GM12801 (cell line): ENCODE data around the gene THPO.

Experiments
- TF ChIP-seq, protein P1 (sequence below): IDR thresholded peaks from one replicate; pipeline ENCODE4 v1.5.1; 2011; ENCODE audit warnings: control low read depth; ENCODE audit not compliant: insufficient read length; ENCODE audit errors: extremely low read depth

THPO gene

DNA sequence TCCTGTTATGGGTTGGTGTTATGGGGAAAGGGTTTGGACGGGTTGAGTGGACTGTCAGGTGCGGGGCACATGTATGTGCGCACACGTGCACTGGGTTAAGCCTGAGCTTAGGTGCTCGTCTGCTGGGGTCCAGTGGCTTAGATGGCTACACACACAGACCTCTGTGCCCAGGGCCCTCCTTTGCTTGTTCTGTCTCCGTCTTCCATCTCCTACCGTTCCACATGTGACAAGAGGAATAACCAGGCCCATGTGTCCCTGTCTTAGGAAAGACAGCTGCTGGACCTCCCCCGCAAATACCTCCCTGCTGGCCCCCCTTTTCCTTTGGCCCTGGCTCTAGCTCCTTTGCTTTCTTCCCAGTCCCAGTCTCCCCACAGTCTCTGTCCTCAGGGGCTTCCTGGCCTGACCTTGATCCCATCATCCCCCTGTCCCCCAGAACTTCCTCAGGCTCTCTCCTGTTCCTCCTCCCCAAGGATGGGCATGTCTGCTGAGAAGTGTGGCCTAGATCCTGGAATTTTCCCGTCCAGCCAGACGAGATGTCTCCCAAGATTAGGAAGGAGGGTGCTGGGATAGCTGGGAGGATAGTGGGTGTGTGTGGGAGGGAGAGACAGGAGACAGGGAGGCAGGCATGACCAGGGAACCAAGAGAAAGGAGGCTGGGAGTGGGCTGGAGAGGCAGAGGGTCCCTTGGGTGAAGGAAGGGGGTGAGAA lies 797 bp upstream of the THPO start:
- TF ChIP-seq, protein P1, sequence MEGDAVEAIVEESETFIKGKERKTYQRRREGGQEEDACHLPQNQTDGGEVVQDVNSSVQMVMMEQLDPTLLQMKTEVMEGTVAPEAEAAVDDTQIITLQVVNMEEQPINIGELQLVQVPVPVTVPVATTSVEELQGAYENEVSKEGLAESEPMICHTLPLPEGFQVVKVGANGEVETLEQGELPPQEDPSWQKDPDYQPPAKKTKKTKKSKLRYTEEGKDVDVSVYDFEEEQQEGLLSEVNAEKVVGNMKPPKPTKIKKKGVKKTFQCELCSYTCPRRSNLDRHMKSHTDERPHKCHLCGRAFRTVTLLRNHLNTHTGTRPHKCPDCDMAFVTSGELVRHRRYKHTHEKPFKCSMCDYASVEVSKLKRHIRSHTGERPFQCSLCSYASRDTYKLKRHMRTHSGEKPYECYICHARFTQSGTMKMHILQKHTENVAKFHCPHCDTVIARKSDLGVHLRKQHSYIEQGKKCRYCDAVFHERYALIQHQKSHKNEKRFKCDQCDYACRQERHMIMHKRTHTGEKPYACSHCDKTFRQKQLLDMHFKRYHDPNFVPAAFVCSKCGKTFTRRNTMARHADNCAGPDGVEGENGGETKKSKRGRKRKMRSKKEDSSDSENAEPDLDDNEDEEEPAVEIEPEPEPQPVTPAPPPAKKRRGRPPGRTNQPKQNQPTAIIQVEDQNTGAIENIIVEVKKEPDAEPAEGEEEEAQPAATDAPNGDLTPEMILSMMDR = no peak

- TF ChIP-seq, protein P1 = no peak
Measured at GRCh38 chr3:184377374-184377773, 633 bp downstream of the THPO start.

- TF ChIP-seq, protein P1 = no peak
Measured at GRCh38 chr3:184375747-184376461, 2.1 kb downstream of the THPO start.

DNA sequence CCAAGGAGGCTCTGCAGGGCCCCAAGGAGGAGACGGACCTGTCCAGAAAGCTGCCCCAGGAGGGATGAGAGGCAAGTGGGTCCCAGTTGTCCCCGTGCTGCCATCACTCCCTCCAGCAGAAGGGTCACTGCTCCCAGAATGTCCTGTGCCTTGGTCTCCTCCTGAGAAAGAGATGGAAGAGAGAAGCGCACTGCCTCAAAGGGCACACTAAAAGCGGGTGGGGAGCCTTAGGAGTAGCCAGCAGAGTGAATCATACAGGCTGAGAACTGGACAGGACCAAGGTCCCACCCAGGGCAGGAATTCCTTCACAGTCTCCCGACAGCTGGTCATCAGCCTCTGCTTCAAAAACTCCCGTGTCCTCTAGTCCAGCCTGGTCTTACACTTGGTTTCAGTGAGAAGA lies 4.6 kb downstream of the THPO start:
- TF ChIP-seq, protein P1 = no peak

DNA sequence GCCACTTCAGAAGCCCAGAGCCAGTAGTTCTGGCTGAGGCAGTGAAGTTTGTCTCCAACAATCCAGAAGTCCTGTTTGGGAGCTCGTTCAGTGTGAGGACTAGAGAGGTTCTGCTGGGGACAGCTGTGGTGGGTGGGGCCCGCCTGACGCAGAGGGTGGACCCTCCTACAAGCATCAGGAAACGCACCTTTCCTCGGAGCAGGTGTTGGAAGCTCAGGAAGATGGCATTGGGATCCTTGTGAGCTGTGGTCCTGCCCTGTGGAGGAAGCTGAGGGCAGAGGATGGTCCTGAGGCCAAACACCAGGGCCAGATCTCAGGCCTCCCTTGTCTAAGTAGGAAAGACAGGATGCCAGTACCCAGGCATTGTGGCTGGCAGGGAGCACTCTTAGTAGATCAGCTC lies 5.1 kb downstream of the THPO start:
- TF ChIP-seq, protein P1 = no peak

DNA sequence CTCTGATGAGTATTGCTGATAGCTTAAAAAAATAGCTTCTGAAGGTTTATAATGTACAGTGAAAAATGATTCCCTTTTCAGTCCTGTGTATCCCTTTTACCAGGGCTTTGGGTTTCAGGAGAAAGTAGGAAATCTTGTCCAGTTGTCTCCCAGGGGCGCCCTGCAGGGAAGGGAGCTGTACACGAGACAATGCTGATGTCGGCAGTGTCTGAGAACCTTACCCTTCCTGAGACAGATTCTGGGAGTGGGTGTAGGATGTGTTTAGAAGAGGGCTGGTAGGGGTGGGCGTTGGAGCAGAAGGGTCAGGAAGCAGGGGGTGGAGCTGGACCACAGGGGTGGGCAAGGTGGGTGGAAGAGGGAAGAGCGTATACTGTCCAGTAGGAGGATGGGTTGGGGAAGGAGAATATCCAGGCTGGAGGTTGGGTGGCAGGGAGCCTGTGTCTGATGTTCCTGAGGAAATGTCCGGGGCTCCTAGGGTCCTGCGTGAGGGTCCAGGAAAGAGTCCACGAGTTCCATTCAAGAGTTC lies 5.6 kb downstream of the THPO start:
- TF ChIP-seq, protein P1 = no peak

GRCh38 chr3:184371570-184372018 lies 6.4 kb downstream of the THPO start:
- TF ChIP-seq, protein P1 = no peak
